Trophoblast cell (in vitro differentiated cells and primary cell): ENCODE results near the gene MAGI1.

Source experiments
- DNase-seq, 2 donors: peaks; one replicate each; pipeline ENCODE4 v3.0.0-alpha.2; 2016
- H2AFZ ChIP-seq: 2 replicates; pipeline ENCODE4 v1.6.1; 2013; ENCODE audit warnings: low read length, moderate library complexity, mild to moderate bottlenecking; ENCODE audit not compliant: insufficient read depth, poor library complexity
- H2AK5ac ChIP-seq: 2 replicates; pipeline ENCODE4 v1.6.1; 2013; ENCODE audit warnings: mild to moderate bottlenecking, low read length
- H2BK120ac ChIP-seq: 2 replicates; pipeline ENCODE4 v1.6.1; 2013; ENCODE audit warnings: low read length, mild to moderate bottlenecking, moderate library complexity; ENCODE audit not compliant: insufficient read depth, poor library complexity
- H2BK12ac ChIP-seq: 2 replicates; pipeline ENCODE4 v1.6.1; 2013; ENCODE audit warnings: mild to moderate bottlenecking, low read length, moderate library complexity
- H2BK5ac ChIP-seq: 2 replicates; pipeline ENCODE4 v1.6.1; 2013; ENCODE audit warnings: low read length, low read depth, moderate library complexity, mild to moderate bottlenecking; ENCODE audit not compliant: poor library complexity
- H3K14ac ChIP-seq: 2 replicates; pipeline ENCODE4 v1.6.1; 2013; ENCODE audit warnings: mild to moderate bottlenecking, low read length
- H3K18ac ChIP-seq: 2 replicates; pipeline ENCODE4 v1.6.1; 2013; ENCODE audit warnings: mild to moderate bottlenecking, low read length
- H3K23ac ChIP-seq: 2 replicates; pipeline ENCODE4 v1.6.1; 2013; ENCODE audit warnings: low read length
- H3K27ac ChIP-seq: 2 replicates; pipeline ENCODE4 v1.5.1; 2013; ENCODE audit warnings: low read depth, mild to moderate bottlenecking, inconsistent platforms, low read length, moderate library complexity
- H3K27me3 ChIP-seq: 2 replicates; pipeline ENCODE4 v1.6.1; 2013; ENCODE audit warnings: inconsistent platforms, mild to moderate bottlenecking, low read length, moderate library complexity; ENCODE audit not compliant: insufficient read depth
- H3K36me3 ChIP-seq, 2 experiments: 1 replicate in 1 of 2; 2 replicates in 1 of 2; pipeline ENCODE4 v1.6.1; 2013; ENCODE audit warnings: low read length in 2 of 2, mild to moderate bottlenecking in 2 of 2, moderate library complexity in 1 of 2; ENCODE audit not compliant: insufficient read depth in 2 of 2, control insufficient read depth in 1 of 2
- H3K4ac ChIP-seq: 2 replicates; pipeline ENCODE4 v1.6.1; 2013; ENCODE audit warnings: low read depth, mild to moderate bottlenecking, low read length, moderate library complexity
- H3K4me1 ChIP-seq, 2 experiments: 1 replicate in 1 of 2; 2 replicates in 1 of 2; pipeline ENCODE4 v1.6.1; 2013; ENCODE audit warnings: low read length in 2 of 2, mild to moderate bottlenecking in 2 of 2, moderate library complexity in 1 of 2; ENCODE audit not compliant: insufficient read depth in 2 of 2, control insufficient read depth in 1 of 2
- H3K4me2 ChIP-seq: 2 replicates; pipeline ENCODE4 v1.6.1; 2013; ENCODE audit warnings: inconsistent platforms, mild to moderate bottlenecking, low read length, moderate library complexity
- H3K4me3 ChIP-seq: 2 replicates; pipeline ENCODE4 v1.5.1; 2013; ENCODE audit warnings: mild to moderate bottlenecking, low read depth, low read length, inconsistent platforms
- H3K79me1 ChIP-seq: one replicate; pipeline ENCODE4 v1.6.1; 2013; ENCODE audit warnings: low read length
- H3K79me2 ChIP-seq: 2 replicates; pipeline ENCODE4 v1.6.1; 2013; ENCODE audit warnings: low read length, mild to moderate bottlenecking; ENCODE audit not compliant: control insufficient read depth, insufficient read depth, poor library complexity
- H3K9ac ChIP-seq: 2 replicates; pipeline ENCODE4 v1.6.1; 2013; ENCODE audit warnings: mild to moderate bottlenecking, low read length
- H3K9me3 ChIP-seq: 2 replicates; pipeline ENCODE4 v1.6.1; 2013; ENCODE audit warnings: low read depth, mild to moderate bottlenecking, control low read depth, inconsistent platforms, low read length; ENCODE audit not compliant: insufficient read depth
- H4K12ac ChIP-seq: 2 replicates; pipeline ENCODE4 v1.6.1; 2013; ENCODE audit warnings: low read depth, mild to moderate bottlenecking, low read length, moderate library complexity
- H4K8ac ChIP-seq: 2 replicates; pipeline ENCODE4 v1.6.1; 2013; ENCODE audit warnings: low read depth, mild to moderate bottlenecking, low read length, moderate library complexity
- H4K91ac ChIP-seq: one replicate; pipeline ENCODE4 v1.6.1; 2013; ENCODE audit warnings: low read depth, mild to moderate bottlenecking, low read length, moderate library complexity
- WGBS: extraction: QIAGEN DNeasy Blood & Tissue Kit; methylation state at CpG from one replicate; pipeline ENCODE4 v1.1.7; 2013; ENCODE audit warnings: missing lambda C conversion rate; ENCODE audit not compliant: insufficient read length, insufficient coverage; ENCODE audit errors: extremely low coverage; 5-methylcytosine and 5-hydroxymethylcytosine counted together

MAGI1 gene

DNA sequence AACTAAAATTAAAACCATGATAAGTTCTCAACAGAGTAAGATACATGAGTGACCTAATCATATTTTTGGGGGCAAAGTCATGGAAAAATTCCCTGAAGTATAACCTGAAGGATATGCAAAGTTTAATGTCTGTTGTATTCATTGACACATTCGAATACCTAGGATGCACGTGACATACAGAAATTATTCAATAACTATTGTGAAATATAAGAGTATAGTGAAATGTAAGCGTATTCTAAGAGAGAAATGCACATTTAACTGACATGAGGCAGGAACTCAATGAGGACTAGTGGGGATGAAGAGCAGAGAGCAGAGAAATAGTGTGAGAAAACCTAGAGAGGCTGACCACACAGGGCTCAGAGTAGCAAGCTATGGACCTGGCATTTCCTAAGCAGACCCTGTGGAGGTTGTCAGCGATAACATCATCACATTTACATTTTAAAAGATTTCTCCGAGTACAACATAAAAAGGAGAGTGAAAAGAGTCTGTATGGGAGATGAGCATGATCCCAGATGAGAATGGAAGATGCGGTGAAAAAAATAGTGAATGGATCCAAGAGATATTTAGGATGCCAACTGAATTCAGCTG is 588.8 kb downstream of the MAGI1 start:
- Histone ChIP-seq H3K9ac (no peak overlapping the region), H3K36me3 (no peaks in the 10 kb centered on the region), H3K79me1 (no peaks in the 10 kb centered on the region), H3K4me1 (no peaks in the 10 kb centered on the region), H3K27me3 (no peaks in the 10 kb centered on the region), H3K9me3 (no peaks in the 10 kb centered on the region), H3K18ac (no peak overlapping the region), H2BK5ac (no peak overlapping the region), H3K23ac (no peak overlapping the region), H2AK5ac (no peak overlapping the region), H4K8ac (no peak overlapping the region), H2BK12ac (no peak overlapping the region), H4K91ac (no peak overlapping the region), H3K4me3 (no peak overlapping the region), H4K12ac (no peak overlapping the region), H3K4ac (no peak overlapping the region), H2AFZ (no peak overlapping the region), H3K79me2 (no peaks in the 10 kb centered on the region), H3K4me2 (no peak overlapping the region), H2BK120ac (no peak overlapping the region), H3K14ac (no peak overlapping the region), H3K27ac (no peak overlapping the region)
- WGBS = no CpG with 5 or more reads among the region's 6 CpGs
- no peak for DNase-seq

DNA sequence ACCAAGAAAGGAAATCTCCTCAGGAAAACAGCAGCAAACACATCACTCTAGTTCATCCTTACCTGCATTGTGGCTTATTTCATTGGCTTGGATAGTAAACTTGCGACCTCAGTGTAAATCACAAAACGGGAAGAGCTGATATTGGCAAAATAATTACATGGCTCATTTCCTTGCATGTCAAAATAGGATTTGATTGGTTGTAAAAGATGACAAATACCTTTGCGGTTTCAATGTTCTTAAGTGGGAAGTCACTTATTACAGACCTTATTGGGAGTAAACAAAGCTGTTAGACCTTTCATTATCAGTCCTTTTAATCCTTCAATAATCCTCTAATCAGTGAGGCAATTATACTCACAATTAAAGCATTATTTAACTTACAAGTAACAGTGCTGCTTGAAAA is 590.6 kb downstream of the MAGI1 start:
- H2BK120ac ChIP-seq = no peak overlapping the region
- no peak overlapping the region for H2AK5ac ChIP-seq
- no peak overlapping the region for H3K4me2 ChIP-seq
- H4K12ac ChIP-seq = no peak overlapping the region
- H3K79me1 ChIP-seq = no peaks in the 10 kb centered on the region
- H4K8ac ChIP-seq = no peak overlapping the region
- WGBS = no CpG with 5 or more reads among the region's 3 CpGs
- DNase-seq = no peak
- H3K23ac ChIP-seq = no peak overlapping the region
- H3K4ac ChIP-seq = no peak overlapping the region
- no peak overlapping the region for H2AFZ ChIP-seq
- H2BK12ac ChIP-seq = no peak overlapping the region
- H3K79me2 ChIP-seq = no peaks in the 10 kb centered on the region
- no peak overlapping the region for H3K9ac ChIP-seq
- H4K91ac ChIP-seq = no peak overlapping the region
- no peak overlapping the region for H3K18ac ChIP-seq
- H3K4me3 ChIP-seq = no peak overlapping the region
- H2BK5ac ChIP-seq = no peak overlapping the region
- H3K36me3 ChIP-seq = no peaks in the 10 kb centered on the region
- H3K27ac ChIP-seq = no peak overlapping the region
- H3K9me3 ChIP-seq = no peaks in the 10 kb centered on the region
- H3K27me3 ChIP-seq = no peaks in the 10 kb centered on the region
- no peak overlapping the region for H3K14ac ChIP-seq
- no peaks in the 10 kb centered on the region for H3K4me1 ChIP-seq

DNA sequence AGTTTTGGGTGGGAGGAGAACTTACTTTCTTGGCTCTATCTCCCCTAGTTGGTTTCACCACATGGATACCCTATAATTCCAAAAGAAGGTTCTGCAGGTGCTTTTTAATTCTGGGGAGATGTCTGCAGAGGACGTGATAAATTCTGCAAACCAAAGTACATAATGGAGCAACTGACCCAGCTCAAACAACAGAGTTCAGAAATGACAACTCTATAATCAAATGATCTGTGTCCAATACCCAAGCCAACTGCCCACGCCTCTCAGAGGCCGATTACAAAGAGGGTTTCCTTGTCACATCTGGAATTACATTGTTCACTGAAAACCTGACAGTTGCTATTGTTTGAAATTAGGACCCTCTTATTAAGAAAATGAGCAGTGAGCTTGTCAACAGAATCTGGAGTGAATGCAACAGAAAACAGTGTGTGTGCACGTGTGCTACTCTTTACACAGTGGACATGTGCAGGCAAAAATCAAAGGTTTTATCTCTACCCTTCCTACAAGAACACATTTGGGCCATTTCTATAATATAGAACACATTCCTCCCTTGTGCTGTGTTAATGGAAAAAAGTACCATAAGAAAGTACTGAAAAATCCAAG is 593.0 kb downstream of the MAGI1 start:
- Histone ChIP-seq H3K4me3 (no peak overlapping the region), H3K18ac (no peak overlapping the region), H3K23ac (no peak overlapping the region), H4K12ac (no peak overlapping the region), H2BK120ac (no peak overlapping the region), H3K4me2 (no peak overlapping the region), H3K36me3 (no peaks in the 10 kb centered on the region), H3K79me1 (no peaks in the 10 kb centered on the region), H4K8ac (no peak overlapping the region), H3K4me1 (no peaks in the 10 kb centered on the region), H3K14ac (no peak overlapping the region), H2BK12ac (no peak overlapping the region), H3K9ac (no peak overlapping the region), H2AK5ac (no peak overlapping the region), H2AFZ (no peak overlapping the region), H2BK5ac (no peak overlapping the region), H3K27ac (no peak overlapping the region), H3K4ac (no peak overlapping the region), H3K79me2 (no peaks in the 10 kb centered on the region), H3K9me3 (no peaks in the 10 kb centered on the region), H3K27me3 (no peaks in the 10 kb centered on the region), H4K91ac (no peak overlapping the region)
- WGBS = no CpG with 5 or more reads among the region's 4 CpGs
- DNase-seq = no peak

DNA sequence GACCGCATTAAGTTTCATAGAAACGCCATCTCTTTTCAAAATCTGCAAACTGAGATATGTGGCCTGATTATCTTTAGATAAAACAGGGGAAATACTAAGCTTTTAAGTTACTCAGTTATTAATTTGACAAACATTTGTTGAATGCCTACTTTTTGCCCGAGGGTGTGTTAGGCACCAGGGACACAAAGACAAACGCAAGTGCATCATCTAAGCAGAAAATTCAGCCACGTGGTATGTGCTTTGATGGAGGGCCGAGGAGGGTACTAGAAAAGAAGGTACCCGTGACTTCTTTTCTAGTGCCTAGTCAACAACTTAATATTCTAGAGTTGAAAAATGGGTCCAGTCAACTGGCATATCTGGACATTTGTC is 594.3 kb downstream of the MAGI1 start:
- H3K4me3 ChIP-seq = no peak overlapping the region
- no peak overlapping the region for H3K14ac ChIP-seq
- H3K27ac ChIP-seq = no peak overlapping the region
- no peak overlapping the region for H3K18ac ChIP-seq
- H3K79me1 ChIP-seq = no peaks in the 10 kb centered on the region
- no peaks in the 10 kb centered on the region for H3K27me3 ChIP-seq
- no peak overlapping the region for H3K23ac ChIP-seq
- no peak overlapping the region for H3K9ac ChIP-seq
- no peak overlapping the region for H2AFZ ChIP-seq
- H3K4ac ChIP-seq = no peak overlapping the region
- H3K36me3 ChIP-seq = no peaks in the 10 kb centered on the region
- no CpG with 5 or more reads among the region's 7 CpGs for WGBS
- no peaks in the 10 kb centered on the region for H3K9me3 ChIP-seq
- no peak overlapping the region for H3K4me2 ChIP-seq
- no peak overlapping the region for H4K8ac ChIP-seq
- H4K12ac ChIP-seq = no peak overlapping the region
- peak; percentile 40 to 79 for DNase-seq
- H2BK12ac ChIP-seq = no peak overlapping the region
- no peak overlapping the region for H2AK5ac ChIP-seq
- H2BK5ac ChIP-seq = no peak overlapping the region
- no peak overlapping the region for H4K91ac ChIP-seq
- no peak overlapping the region for H2BK120ac ChIP-seq
- no peaks in the 10 kb centered on the region for H3K79me2 ChIP-seq
- H3K4me1 ChIP-seq = no peaks in the 10 kb centered on the region
